WERI-Rb-1 (cell line): Measurements from ENCODE around the gene FAH.
"Not testable (repeated sequence)": the region's sequence is repeated elsewhere in the genome, so short reads cannot be mapped to it uniquely, and the experiment has no call there.

ENCODE experiments used
- DNase-seq: peaks from one replicate; pipeline ENCODE4 v3.0.0-alpha.2; 2020
- H3K27ac ChIP-seq: fragments of 250-450 bp; sonication (Bioruptor Pico); 2 replicates; pipeline ENCODE4 v1.5.1; 2020; ENCODE audit warnings: mild to moderate bottlenecking, moderate library complexity
- H3K27me3 ChIP-seq: fragments of 250-450 bp; sonication (Bioruptor Pico); 2 replicates; pipeline ENCODE4 v1.5.1; 2021; ENCODE audit warnings: mild to moderate bottlenecking, low read depth, moderate library complexity; ENCODE audit not compliant: insufficient read depth, severe bottlenecking
- H3K36me3 ChIP-seq: fragments of 250-450 bp; sonication (Bioruptor Pico); 2 replicates; pipeline ENCODE4 v1.5.1; 2020; ENCODE audit warnings: mild to moderate bottlenecking, moderate library complexity
- H3K4me3 ChIP-seq: 2 replicates; pipeline ENCODE4 v1.5.1; 2011; ENCODE audit warnings: low read depth, mild to moderate bottlenecking, control low read depth, low read length
- H3K9me3 ChIP-seq: fragments of 250-450 bp; sonication (Bioruptor Pico); 2 replicates; pipeline ENCODE4 v1.5.1; 2021; ENCODE audit warnings: mild to moderate bottlenecking, moderate library complexity; ENCODE audit not compliant: severe bottlenecking
- TF ChIP-seq, protein P1 (sequence below): IDR thresholded peaks from 2 replicates; pipeline ENCODE4 v1.5.1; 2011; ENCODE audit warnings: low read depth, mild to moderate bottlenecking, control low read depth, inconsistent platforms, low read length

Gene FAH

GRCh38 chr15:80120636-80121035 lies 32.2 kb upstream of the FAH start:
- H3K36me3 ChIP-seq = peaks cover 18% of the 10 kb centered on the region
- no peaks in the 10 kb centered on the region for H3K9me3 ChIP-seq
- no peak overlapping the region for H3K27ac ChIP-seq
- TF ChIP-seq, protein P1, sequence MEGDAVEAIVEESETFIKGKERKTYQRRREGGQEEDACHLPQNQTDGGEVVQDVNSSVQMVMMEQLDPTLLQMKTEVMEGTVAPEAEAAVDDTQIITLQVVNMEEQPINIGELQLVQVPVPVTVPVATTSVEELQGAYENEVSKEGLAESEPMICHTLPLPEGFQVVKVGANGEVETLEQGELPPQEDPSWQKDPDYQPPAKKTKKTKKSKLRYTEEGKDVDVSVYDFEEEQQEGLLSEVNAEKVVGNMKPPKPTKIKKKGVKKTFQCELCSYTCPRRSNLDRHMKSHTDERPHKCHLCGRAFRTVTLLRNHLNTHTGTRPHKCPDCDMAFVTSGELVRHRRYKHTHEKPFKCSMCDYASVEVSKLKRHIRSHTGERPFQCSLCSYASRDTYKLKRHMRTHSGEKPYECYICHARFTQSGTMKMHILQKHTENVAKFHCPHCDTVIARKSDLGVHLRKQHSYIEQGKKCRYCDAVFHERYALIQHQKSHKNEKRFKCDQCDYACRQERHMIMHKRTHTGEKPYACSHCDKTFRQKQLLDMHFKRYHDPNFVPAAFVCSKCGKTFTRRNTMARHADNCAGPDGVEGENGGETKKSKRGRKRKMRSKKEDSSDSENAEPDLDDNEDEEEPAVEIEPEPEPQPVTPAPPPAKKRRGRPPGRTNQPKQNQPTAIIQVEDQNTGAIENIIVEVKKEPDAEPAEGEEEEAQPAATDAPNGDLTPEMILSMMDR = no peak
- no peaks in the 10 kb centered on the region for H3K27me3 ChIP-seq
- no peak overlapping the region for H3K4me3 ChIP-seq
- no peak for DNase-seq

GRCh38 chr15:80121546-80121945 lies 31.3 kb upstream of the FAH start:
- no peaks in the 10 kb centered on the region for H3K9me3 ChIP-seq
- H3K36me3 ChIP-seq = peaks cover 25% of the 10 kb centered on the region
- DNase-seq = no peak
- TF ChIP-seq, protein P1 = no peak
- H3K27ac ChIP-seq = no peak overlapping the region
- H3K4me3 ChIP-seq = no peak overlapping the region
- no peaks in the 10 kb centered on the region for H3K27me3 ChIP-seq

- no peak for DNase-seq
- Histone ChIP-seq H3K36me3 (peaks cover 28% of the 10 kb centered on the region), H3K27ac (no peak overlapping the region), H3K9me3 (no peaks in the 10 kb centered on the region), H3K4me3 (no peak overlapping the region), H3K27me3 (no peaks in the 10 kb centered on the region)
- TF ChIP-seq, protein P1 = no peak
Observed at GRCh38 chr15:80123034-80123433, 29.8 kb upstream of the FAH start.

DNA sequence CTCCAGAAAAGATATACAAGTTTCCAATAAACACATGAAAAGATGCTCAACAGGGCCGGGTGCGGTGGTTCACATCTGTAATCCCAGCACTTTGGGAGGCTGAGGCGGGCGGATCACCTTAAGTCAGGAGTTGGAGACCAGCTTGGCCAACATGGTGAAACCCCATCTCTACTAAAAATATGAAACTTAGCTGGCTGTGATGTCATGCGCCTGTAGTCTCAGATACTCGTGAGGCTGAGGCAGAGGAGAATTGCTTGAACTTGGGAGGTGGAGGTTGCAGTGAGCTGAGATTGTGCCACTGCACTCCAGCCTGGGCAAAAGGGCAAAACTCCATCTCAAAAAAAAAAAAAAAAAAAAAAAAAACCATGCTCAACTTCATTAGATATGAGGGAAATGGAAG lies 25.5 kb upstream of the FAH start:
- H3K27me3 ChIP-seq, H3K9me3 ChIP-seq, H3K4me3 ChIP-seq, DNase-seq, H3K27ac ChIP-seq: not testable (repeated sequence)
- H3K36me3 ChIP-seq = peaks cover 27% of the 10 kb centered on the region

DNA sequence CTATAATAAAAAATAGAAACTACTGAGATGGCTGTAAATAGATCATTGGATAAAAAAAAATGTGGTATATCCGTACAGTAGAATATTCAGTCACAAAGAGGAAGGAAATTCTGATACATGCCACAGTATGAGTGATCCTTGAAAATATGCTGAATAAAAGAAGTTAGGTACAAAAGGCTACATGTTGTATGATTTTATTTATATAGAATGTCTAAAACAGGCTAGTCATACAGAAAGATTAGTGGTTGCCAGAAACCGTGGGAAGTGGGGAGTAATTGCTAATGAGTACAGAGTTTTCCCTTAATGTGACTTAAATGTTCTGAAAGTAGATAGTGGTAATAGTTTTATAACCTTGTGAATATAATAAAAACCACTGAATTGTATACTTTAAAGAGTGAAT lies 24.9 kb upstream of the FAH start:
- H3K36me3 ChIP-seq = peaks cover 20% of the 10 kb centered on the region
- no peaks in the 10 kb centered on the region for H3K9me3 ChIP-seq
- no peak for DNase-seq
- H3K27ac ChIP-seq = no peak overlapping the region
- no peak overlapping the region for H3K4me3 ChIP-seq
- TF ChIP-seq, protein P1 = no peak
- H3K27me3 ChIP-seq = no peaks in the 10 kb centered on the region

DNA sequence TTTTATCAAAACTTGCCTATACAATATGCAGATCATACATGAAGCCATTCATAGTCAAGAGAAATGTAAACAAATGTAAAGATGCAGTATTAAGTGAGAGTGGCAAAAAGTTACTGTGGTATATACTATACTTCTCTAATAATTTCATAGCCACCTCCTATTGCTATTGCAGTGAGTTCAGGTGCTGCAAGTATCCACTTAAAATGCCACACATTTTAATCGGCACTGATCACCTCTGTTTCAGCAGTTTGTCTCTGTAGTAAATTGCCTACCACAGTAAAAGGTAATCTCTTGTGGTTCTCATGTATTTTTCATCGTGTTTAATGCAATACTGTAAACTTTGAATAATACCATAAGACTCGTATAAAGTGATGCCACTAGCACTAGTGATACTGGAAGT lies 20.4 kb upstream of the FAH start:
- no peak overlapping the region for H3K4me3 ChIP-seq
- no peaks in the 10 kb centered on the region for H3K9me3 ChIP-seq
- H3K27ac ChIP-seq = no peak overlapping the region
- peaks cover 3% of the 10 kb centered on the region; the same call in 1 of the 2 replicates for H3K36me3 ChIP-seq
- TF ChIP-seq, protein P1 = no peak
- no peak for DNase-seq
- H3K27me3 ChIP-seq = no peaks in the 10 kb centered on the region
